Parathyroid adenoma (tissue), 2 donors: ENCODE measurements around the gene ATP6V1F.

Experiments
- H2AFZ ChIP-seq: fragments of 300-600 bp; sonication (generic); one replicate; pipeline ENCODE4 v1.7.0; 2017; ENCODE audit warnings: antibody characterized with exemption, mild to moderate bottlenecking
- H3K27ac ChIP-seq: fragments of 300-600 bp; sonication (generic); one replicate; pipeline ENCODE4 v1.7.0; 2017
- H3K27me3 ChIP-seq: fragments of 300-600 bp; sonication (generic); one replicate; pipeline ENCODE4 v1.7.0; 2017; ENCODE audit warnings: low read length; ENCODE audit not compliant: control insufficient read depth, insufficient read depth
- H3K36me3 ChIP-seq: fragments of 300-600 bp; sonication (generic); one replicate; pipeline ENCODE4 v1.7.0; 2017; ENCODE audit warnings: low read length; ENCODE audit not compliant: control insufficient read depth, insufficient read depth
- H3K4me1 ChIP-seq: fragments of 300-600 bp; sonication (generic); one replicate; pipeline ENCODE4 v1.7.0; 2017; ENCODE audit warnings: control low read depth
- H3K4me2 ChIP-seq: fragments of 300-600 bp; sonication (generic); one replicate; pipeline ENCODE4 v1.7.0; 2017; ENCODE audit warnings: low read length
- H3K4me3 ChIP-seq: fragments of 300-600 bp; sonication (generic); one replicate; pipeline ENCODE4 v1.7.0; 2017; ENCODE audit warnings: low read depth, low read length
- H3K79me2 ChIP-seq: fragments of 300-600 bp; sonication (generic); one replicate; pipeline ENCODE4 v1.7.0; 2017; ENCODE audit warnings: control low read depth
- H3K9ac ChIP-seq: fragments of 300-600 bp; sonication (generic); one replicate; pipeline ENCODE4 v1.7.0; 2017; ENCODE audit warnings: mild to moderate bottlenecking
- H3K9me3 ChIP-seq: fragments of 300-600 bp; sonication (generic); one replicate; pipeline ENCODE4 v1.7.0; 2017; ENCODE audit warnings: low read length; ENCODE audit not compliant: control insufficient read depth
- TF ChIP-seq, protein P1 (sequence below): fragments of 300-600 bp; sonication (generic); IDR thresholded peaks from one replicate; pipeline ENCODE4 v1.7.0; 2017; ENCODE audit warnings: antibody characterized with exemption, mild to moderate bottlenecking
- donor health status: primary hyperparathyroidism.

ATP6V1F gene

DNA sequence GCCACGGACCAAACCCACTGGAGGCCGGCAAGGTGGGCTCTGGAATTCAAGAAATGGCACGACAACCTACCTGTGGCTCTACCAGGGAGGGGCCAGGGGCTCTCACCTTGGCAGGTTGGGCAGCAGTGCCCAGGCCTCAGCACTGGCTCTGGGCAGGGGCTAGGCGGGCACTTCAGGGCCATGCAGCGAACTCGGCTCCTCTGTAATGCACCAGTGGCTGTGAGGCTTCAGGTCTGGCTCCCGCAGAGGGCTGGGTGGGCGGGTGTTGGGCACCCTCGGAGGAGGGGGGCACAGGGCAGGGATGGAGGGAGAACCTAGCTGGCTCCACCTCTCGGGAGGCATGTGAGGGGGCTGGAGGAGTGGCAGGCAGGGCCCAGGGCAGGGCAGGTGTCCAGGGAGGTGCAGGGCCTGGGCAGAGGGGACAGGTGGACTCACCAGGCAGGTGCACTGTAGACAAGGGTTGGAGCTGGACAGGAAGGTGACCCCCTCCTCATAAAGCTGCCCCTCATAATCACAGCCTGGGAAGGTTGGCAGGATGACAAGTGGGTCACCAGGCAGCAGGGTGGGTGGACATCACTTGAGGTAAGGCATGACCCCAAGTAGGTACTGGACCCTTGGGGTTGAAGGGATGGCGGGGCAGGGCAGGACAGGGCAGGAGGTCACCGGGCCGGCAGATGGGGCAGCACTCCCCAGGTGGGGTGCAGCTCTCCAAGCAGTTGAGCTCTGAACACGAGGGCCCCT lies 41.1 kb downstream of the ATP6V1F start:
- no peaks in the 10 kb centered on the region for H3K27me3 ChIP-seq
- H3K4me2 ChIP-seq, result no peak overlapping the region
- no peak overlapping the region for H3K27ac ChIP-seq
- no peak overlapping the region for H3K9ac ChIP-seq
- TF ChIP-seq, protein P1, sequence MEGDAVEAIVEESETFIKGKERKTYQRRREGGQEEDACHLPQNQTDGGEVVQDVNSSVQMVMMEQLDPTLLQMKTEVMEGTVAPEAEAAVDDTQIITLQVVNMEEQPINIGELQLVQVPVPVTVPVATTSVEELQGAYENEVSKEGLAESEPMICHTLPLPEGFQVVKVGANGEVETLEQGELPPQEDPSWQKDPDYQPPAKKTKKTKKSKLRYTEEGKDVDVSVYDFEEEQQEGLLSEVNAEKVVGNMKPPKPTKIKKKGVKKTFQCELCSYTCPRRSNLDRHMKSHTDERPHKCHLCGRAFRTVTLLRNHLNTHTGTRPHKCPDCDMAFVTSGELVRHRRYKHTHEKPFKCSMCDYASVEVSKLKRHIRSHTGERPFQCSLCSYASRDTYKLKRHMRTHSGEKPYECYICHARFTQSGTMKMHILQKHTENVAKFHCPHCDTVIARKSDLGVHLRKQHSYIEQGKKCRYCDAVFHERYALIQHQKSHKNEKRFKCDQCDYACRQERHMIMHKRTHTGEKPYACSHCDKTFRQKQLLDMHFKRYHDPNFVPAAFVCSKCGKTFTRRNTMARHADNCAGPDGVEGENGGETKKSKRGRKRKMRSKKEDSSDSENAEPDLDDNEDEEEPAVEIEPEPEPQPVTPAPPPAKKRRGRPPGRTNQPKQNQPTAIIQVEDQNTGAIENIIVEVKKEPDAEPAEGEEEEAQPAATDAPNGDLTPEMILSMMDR, result no peak
- no peaks in the 10 kb centered on the region for H3K4me1 ChIP-seq
- H3K9me3 ChIP-seq, result no peaks in the 10 kb centered on the region
- no peaks in the 10 kb centered on the region for H3K79me2 ChIP-seq
- H3K4me3 ChIP-seq, result no peak overlapping the region
- no peaks in the 10 kb centered on the region for H3K36me3 ChIP-seq
- H2AFZ ChIP-seq, result no peak overlapping the region

DNA sequence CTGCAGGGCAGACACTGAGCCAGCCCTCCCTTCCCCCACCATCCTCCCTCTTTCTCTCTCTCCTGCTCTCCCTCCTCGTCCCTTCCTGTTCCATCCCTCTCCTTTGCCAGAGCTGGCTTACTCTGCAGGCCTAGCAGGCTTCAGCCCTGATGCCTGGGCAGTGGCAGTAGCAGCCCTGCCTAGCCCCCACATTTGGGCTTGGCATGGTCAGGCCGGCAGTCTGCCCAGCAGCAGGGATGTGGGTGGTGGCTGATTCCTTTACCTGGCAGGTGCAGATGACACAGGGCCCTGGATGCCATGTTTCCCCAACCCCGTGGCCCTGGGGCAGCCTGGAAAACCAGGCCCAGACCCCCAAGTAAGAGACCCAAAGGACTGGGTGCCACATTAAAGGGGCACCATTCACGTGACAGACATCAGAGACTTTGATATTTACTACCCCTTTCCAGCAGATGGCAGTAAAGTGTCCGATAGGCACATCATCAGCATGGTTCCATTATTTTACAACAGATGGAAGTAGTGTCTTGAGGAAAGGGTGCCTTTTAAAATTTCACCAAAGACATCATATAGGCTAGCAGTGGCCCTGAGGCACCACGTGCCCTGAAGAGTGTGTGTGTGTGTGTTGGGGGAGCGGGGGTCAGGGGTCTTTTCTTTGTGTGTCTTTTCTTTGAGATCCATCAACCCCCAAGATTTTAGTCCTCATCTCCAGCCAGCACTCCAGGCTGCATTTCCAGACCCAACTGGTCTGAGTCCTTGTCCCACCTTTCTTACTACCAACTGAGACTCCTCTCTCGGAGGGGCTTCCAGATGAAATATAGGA lies 41.9 kb downstream of the ATP6V1F start:
- Histone ChIP-seq H3K27me3 (no peaks in the 10 kb centered on the region), H3K9ac (no peak overlapping the region), H3K9me3 (no peaks in the 10 kb centered on the region), H3K4me2 (no peak overlapping the region), H3K4me1 (no peaks in the 10 kb centered on the region), H3K4me3 (no peak overlapping the region), H3K79me2 (no peaks in the 10 kb centered on the region), H3K36me3 (no peaks in the 10 kb centered on the region), H3K27ac (no peak overlapping the region), H2AFZ (no peak overlapping the region)
- TF ChIP-seq, protein P1, result peak; percentile 69

DNA sequence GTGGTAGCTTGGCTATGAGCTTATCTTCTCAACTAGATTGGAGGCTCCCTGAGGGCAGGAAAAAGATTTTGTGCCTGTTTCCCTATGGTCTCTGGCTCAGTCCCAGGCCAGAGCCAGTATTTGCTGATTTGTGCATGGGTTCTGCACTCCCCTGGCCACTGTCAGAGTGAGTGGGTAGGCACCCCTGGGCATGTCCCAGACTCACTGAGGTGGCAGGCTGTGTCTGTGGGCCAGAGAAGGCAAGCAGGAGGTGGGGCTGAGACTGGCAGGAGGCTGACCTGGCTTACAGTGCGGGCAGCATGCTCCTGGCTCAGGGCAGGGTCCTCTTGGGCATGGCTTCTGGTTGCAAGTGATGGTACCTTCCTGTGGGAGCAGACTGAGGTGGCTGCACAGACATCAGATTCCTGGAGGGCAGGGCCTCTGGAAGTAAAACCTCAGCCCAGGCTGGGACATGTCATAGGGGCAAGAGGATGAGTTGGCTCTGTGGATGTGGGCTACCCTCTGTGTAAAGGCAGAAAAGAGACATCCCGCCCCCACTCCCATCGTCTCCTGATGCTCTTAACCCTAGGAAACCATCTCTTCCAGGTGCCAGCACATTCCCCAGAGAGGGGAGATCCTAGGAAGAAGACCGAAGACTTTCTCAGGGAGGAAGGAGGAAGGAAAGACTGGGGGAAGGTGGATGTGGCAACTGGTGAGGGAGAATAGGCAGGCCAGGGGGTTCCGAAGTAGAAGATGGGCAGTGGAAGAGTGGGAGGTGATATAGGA lies 43.5 kb downstream of the ATP6V1F start:
- H3K4me2 ChIP-seq, result no peak overlapping the region
- H3K36me3 ChIP-seq, result no peaks in the 10 kb centered on the region
- H3K4me1 ChIP-seq, result no peaks in the 10 kb centered on the region
- TF ChIP-seq, protein P1, result no peak
- H3K4me3 ChIP-seq, result no peak overlapping the region
- no peak overlapping the region for H3K27ac ChIP-seq
- no peak overlapping the region for H2AFZ ChIP-seq
- no peaks in the 10 kb centered on the region for H3K9me3 ChIP-seq
- H3K79me2 ChIP-seq, result no peaks in the 10 kb centered on the region
- H3K27me3 ChIP-seq, result no peaks in the 10 kb centered on the region
- H3K9ac ChIP-seq, result no peak overlapping the region

- H3K36me3 ChIP-seq, result no peaks in the 10 kb centered on the region
- no peak overlapping the region for H3K9ac ChIP-seq
- no peak overlapping the region for H3K4me3 ChIP-seq
- no peak overlapping the region for H2AFZ ChIP-seq
- H3K4me2 ChIP-seq, result no peak overlapping the region
- no peaks in the 10 kb centered on the region for H3K27me3 ChIP-seq
- TF ChIP-seq, protein P1, result no peak
- H3K27ac ChIP-seq, result no peak overlapping the region
- no peaks in the 10 kb centered on the region for H3K4me1 ChIP-seq
- no peaks in the 10 kb centered on the region for H3K9me3 ChIP-seq
- H3K79me2 ChIP-seq, result no peaks in the 10 kb centered on the region
Observed at GRCh38 chr7:128906766-128907559, 44.3 kb downstream of the ATP6V1F start.
